Measurements from ENCODE around the gene MCCC1. TPM values are rescaled to one million over a fixed set of nuclear protein-coding genes. Genes with fewer than 3 reads are reported as not detected.

Gene MCCC1
- total and polyA plus RNA-seq, 2 experiments from 2014 or later, result 20.4 to 21.5 TPM

DNA sequence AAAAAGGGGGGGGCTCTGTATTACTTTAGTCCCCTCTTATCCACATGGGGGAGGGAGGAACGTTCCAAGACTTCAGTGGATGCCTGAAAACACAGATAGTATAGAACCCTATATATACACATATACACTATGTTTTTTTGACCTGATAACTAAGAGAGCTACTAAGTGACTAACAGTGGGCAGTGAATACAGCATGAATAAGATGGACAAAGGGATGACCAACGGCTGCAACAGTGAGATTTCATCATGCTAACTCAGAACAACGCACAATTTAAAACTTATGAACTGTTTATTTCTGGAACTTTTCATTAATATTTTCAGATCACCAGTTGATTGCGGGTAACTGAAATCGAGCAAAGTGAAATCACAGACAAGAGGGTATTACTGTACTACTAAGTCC lies 126.2 kb downstream of the MCCC1 start:
- Histone ChIP-seq H3K36me3 (ENCODE audit: low read depth) (no peaks in the 10 kb centered on the region), H4K20me1 (ENCODE audit: insufficient read depth) (no peaks in the 10 kb centered on the region)
- no peak for DNase-seq

GRCh38 chr3:182972387-182972786 lies 126.9 kb downstream of the MCCC1 start:
- Histone ChIP-seq H3K27ac (no peak overlapping the region), H3K4me1 (ENCODE audit: insufficient read depth) (peaks cover 18% of the 10 kb centered on the region), H3K4me3 (no peak overlapping the region), H3K9me2 (ENCODE audit: insufficient read depth) (no peaks in the 10 kb centered on the region), H3K4me2 (ENCODE audit: unreplicated experiment) (no peak overlapping the region), H3K9ac (no peak overlapping the region), H2AFZ (no peak overlapping the region), H3F3A (ENCODE audit: insufficient read depth) (no peaks in the 10 kb centered on the region), H3K36me3 (ENCODE audit: low read depth) (no peaks in the 10 kb centered on the region), H3K27me3 (replicated peaks; ENCODE audit: insufficient read depth) (no peaks in the 10 kb centered on the region), H3K9me3 (ENCODE audit: low read depth) (no peaks in the 10 kb centered on the region), H3K79me2 (ENCODE audit: insufficient read depth) (peaks cover 100% of the 10 kb centered on the region), H4K20me1 (ENCODE audit: insufficient read depth) (no peaks in the 10 kb centered on the region)
- DNase-seq, result no peak
- WGBS, 2 experiments (ENCODE audit: low coverage in 1 of 2, low lambda C conversion rate in 2 of 2, missing lambda C conversion rate in 2 of 2), result 70 to 74% methylated on average over 6 of the region's 6 CpGs
- no peak for TF ChIP-seq EZH2phosphoT487 (IDR thresholded peaks at IDR 0.05; ENCODE audit: insufficient read depth, low read depth)
- no peak for TF ChIP-seq EZH2 (IDR thresholded peaks at IDR 0.05; ENCODE audit: insufficient read depth, poor library complexity, severe bottlenecking)
- in situ Hi-C loops (cut with MboI), result no loop called here

More for the DNA sequence above, 126.2 kb downstream of the MCCC1 start:
- Histone ChIP-seq H3K9me2 (ENCODE audit: insufficient read depth) (no peaks in the 10 kb centered on the region), H3K4me2 (ENCODE audit: unreplicated experiment) (no peak overlapping the region), H3K4me1 (ENCODE audit: insufficient read depth) (peaks cover 14% of the 10 kb centered on the region), H3K4me3 (no peak overlapping the region), H3K9me3 (ENCODE audit: low read depth) (no peaks in the 10 kb centered on the region), H3K27me3 (replicated peaks; ENCODE audit: insufficient read depth) (no peaks in the 10 kb centered on the region), H3K9ac (no peak overlapping the region), H3K79me2 (ENCODE audit: insufficient read depth) (peaks cover 100% of the 10 kb centered on the region), H2AFZ (no peak overlapping the region), H3K27ac (no peak overlapping the region), H3F3A (ENCODE audit: insufficient read depth) (no peaks in the 10 kb centered on the region)
- 88 to 89% methylated on average over 5 of the region's 5 CpGs for WGBS, 2 experiments (ENCODE audit: low coverage in 1 of 2, low lambda C conversion rate in 2 of 2, missing lambda C conversion rate in 2 of 2)
- in situ Hi-C loops (cut with MboI), result no loop called here
- TF ChIP-seq EZH2phosphoT487 (IDR thresholded peaks at IDR 0.05; ENCODE audit: insufficient read depth, low read depth), result no peak
- TF ChIP-seq EZH2 (IDR thresholded peaks at IDR 0.05; ENCODE audit: insufficient read depth, poor library complexity, severe bottlenecking), result no peak

DNA sequence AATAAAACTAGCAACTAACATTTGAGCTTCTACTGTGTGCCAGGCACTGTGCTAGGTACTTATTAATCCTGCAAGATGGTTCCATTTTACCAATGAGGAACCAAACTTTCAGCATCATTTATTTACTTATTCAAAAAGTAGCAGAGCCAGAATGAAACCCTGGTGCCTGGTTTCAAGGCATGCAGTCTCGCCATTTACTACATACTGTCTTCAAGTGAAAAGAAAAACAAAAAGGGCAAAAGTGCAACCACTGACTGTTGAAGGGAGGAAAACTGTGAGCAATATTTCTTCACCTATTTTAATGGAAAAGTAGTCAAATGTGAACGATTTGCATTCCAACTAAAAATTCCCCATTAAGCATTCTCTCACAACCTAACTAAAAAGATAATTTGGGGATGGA lies 127.7 kb downstream of the MCCC1 start:
- Histone ChIP-seq H3K9me3 (ENCODE audit: low read depth) (no peaks in the 10 kb centered on the region), H3K27me3 (replicated peaks; ENCODE audit: insufficient read depth) (no peaks in the 10 kb centered on the region), H3K79me2 (ENCODE audit: insufficient read depth) (peaks cover 100% of the 10 kb centered on the region), H4K20me1 (ENCODE audit: insufficient read depth) (no peaks in the 10 kb centered on the region), H3K4me3 (no peak overlapping the region), H3K9me2 (ENCODE audit: insufficient read depth) (no peaks in the 10 kb centered on the region), H3K4me1 (ENCODE audit: insufficient read depth) (peaks cover 18% of the 10 kb centered on the region), H2AFZ (no peak overlapping the region), H3K4me2 (ENCODE audit: unreplicated experiment) (no peak overlapping the region), H3K27ac (no peak overlapping the region), H3K9ac (no peak overlapping the region), H3F3A (ENCODE audit: insufficient read depth) (no peaks in the 10 kb centered on the region), H3K36me3 (ENCODE audit: low read depth) (no peaks in the 10 kb centered on the region)
- TF ChIP-seq EZH2phosphoT487 (IDR thresholded peaks at IDR 0.05; ENCODE audit: insufficient read depth, low read depth) (no peak), EZH2 (IDR thresholded peaks at IDR 0.05; ENCODE audit: insufficient read depth, poor library complexity, severe bottlenecking) (no peak)
- in situ Hi-C loops (cut with MboI), result no loop called here
- WGBS, 2 experiments (ENCODE audit: low coverage in 1 of 2, low lambda C conversion rate in 2 of 2, missing lambda C conversion rate in 2 of 2), result 95 to 100% methylated on average over 2 of the region's 2 CpGs
- no peak for DNase-seq

GRCh38 chr3:182970811-182971418 lies 128.4 kb downstream of the MCCC1 start:
- Histone ChIP-seq H3K4me1 (ENCODE audit: insufficient read depth) (peaks cover 18% of the 10 kb centered on the region), H3K9me2 (ENCODE audit: insufficient read depth) (no peaks in the 10 kb centered on the region), H3K79me2 (ENCODE audit: insufficient read depth) (peaks cover 100% of the 10 kb centered on the region), H3K9me3 (ENCODE audit: low read depth) (no peaks in the 10 kb centered on the region), H3K36me3 (ENCODE audit: low read depth) (no peaks in the 10 kb centered on the region), H2AFZ (no peak overlapping the region), H3K9ac (no peak overlapping the region), H3K4me2 (ENCODE audit: unreplicated experiment) (no peak overlapping the region), H3K4me3 (no peak overlapping the region), H3K27ac (no peak overlapping the region), H3F3A (ENCODE audit: insufficient read depth) (no peaks in the 10 kb centered on the region), H3K27me3 (replicated peaks; ENCODE audit: insufficient read depth) (no peaks in the 10 kb centered on the region), H4K20me1 (ENCODE audit: insufficient read depth) (no peaks in the 10 kb centered on the region)
- no peak for DNase-seq
- WGBS, 2 experiments (ENCODE audit: low coverage in 1 of 2, low lambda C conversion rate in 2 of 2, missing lambda C conversion rate in 2 of 2), result 89 to 91% methylated on average over 3 of the region's 3 CpGs
- TF ChIP-seq EZH2 (IDR thresholded peaks at IDR 0.05; ENCODE audit: insufficient read depth, poor library complexity, severe bottlenecking), result no peak
- TF ChIP-seq EZH2phosphoT487 (IDR thresholded peaks at IDR 0.05; ENCODE audit: insufficient read depth, low read depth), result no peak
- in situ Hi-C loops (cut with MboI), result no loop called here
